Natural killer cell treated with Interleukin-12 subunit alpha and Interleukin-12 subunit beta and Interleukin-15 and Interleukin-18, amount 100 ng/mL, for 72 hours (primary cell): ENCODE data around the gene HSF4. TPM values are rescaled to one million over a fixed set of nuclear protein-coding genes. Genes with fewer than 3 reads are reported as not detected.
A peak's percentile ranks its signal among the peaks of the same experiment; 100 is the strongest.
"Not testable (repeated sequence)": the region's sequence is repeated elsewhere in the genome, so short reads cannot be mapped to it uniquely, and the experiment has no call there.

ENCODE experiments used
- ATAC-seq, 2 donors: fragments of 150-1000 bp; cut with Tn5 transposase in 1 of 2; sonication (Bioruptor Pico), chemical (Tn5 transposase) in 1 of 2; 2 replicates each; pipeline ENCODE4 v1.10.0; 2021
- DNase-seq: peaks from one replicate; pipeline ENCODE4 v3.0.0; 2022; ENCODE audit warnings: low spot score
- H3K27ac Mint-ChIP-seq, 2 donors: 1 replicate in 1 of 2; 2 replicates in 1 of 2; pipeline ENCODE4 v1.8.0; 2022; ENCODE audit warnings: mixed read lengths in 2 of 2, mild to moderate bottlenecking in 1 of 2, moderate library complexity in 1 of 2
- H3K27me3 Mint-ChIP-seq, 2 donors: 1 replicate in 1 of 2; 2 replicates in 1 of 2; pipeline ENCODE4 v1.8.0; 2022; ENCODE audit warnings: mixed read lengths in 2 of 2
- H3K36me3 Mint-ChIP-seq: one replicate; pipeline ENCODE4 v1.8.0; 2022; ENCODE audit warnings: mixed read lengths
- H3K4me1 Mint-ChIP-seq, 2 donors: 1 replicate in 1 of 2; 2 replicates in 1 of 2; pipeline ENCODE4 v1.8.0; 2022; ENCODE audit warnings: low read depth in 2 of 2, mixed read lengths in 2 of 2, mild to moderate bottlenecking in 1 of 2
- H3K4me3 Mint-ChIP-seq: one replicate; pipeline ENCODE4 v1.8.0; 2022; ENCODE audit warnings: mixed read lengths
- H3K9me3 Mint-ChIP-seq: 2 replicates; pipeline ENCODE4 v1.8.0; 2022; ENCODE audit warnings: mixed read lengths
- total RNA-seq, 2 donors: library from RNA; stranded (reverse); gene quantifications; one replicate each; pipeline ENCODE4 v1.2.3, GENCODE V29; 2022

HSF4 gene
- 10 to 100 TPM; 17.2 to 19.4 TPM for total RNA-seq

- DNase-seq (no peak), ATAC-seq (no peak)
- Mint-ChIP-seq H3K4me3 (peak within 1 kb of the TSS; percentile 44), H3K36me3 (no peaks in the 10 kb centered on the region), H3K4me1 (peaks cover 5 to 24% of the 10 kb centered on the region in 2 donors), H3K9me3 (no peaks in the 10 kb centered on the region), H3K27me3 (peaks cover 16 to 18% of the 10 kb centered on the region in 2 donors), H3K27ac (no peak within 1 kb of the TSS)
Measured at GRCh38 chr16:67164599-67165061, at the start of gene HSF4. HSF4 (plus strand) TSS chr16:67164745; CDS start chr16:67164812, 67 bp downstream.

GRCh38 chr16:67114793-67115192 lies 49.8 kb upstream of the HSF4 start:
- H3K4me1 Mint-ChIP-seq: peaks cover 23 to 30% of the 10 kb centered on the region in 2 donors
- no peaks in the 10 kb centered on the region for H3K27me3 Mint-ChIP-seq
- no peaks in the 10 kb centered on the region for H3K9me3 Mint-ChIP-seq
- H3K36me3 Mint-ChIP-seq: no peaks in the 10 kb centered on the region
- DNase-seq (no peak), ATAC-seq (no peak)
- H3K27ac Mint-ChIP-seq: no peak overlapping the region
- H3K4me3 Mint-ChIP-seq: no peak overlapping the region

GRCh38 chr16:67115639-67116038 lies 48.9 kb upstream of the HSF4 start:
- ATAC-seq (no peak), DNase-seq (no peak)
- H3K27me3 Mint-ChIP-seq: no peaks in the 10 kb centered on the region
- H3K9me3 Mint-ChIP-seq: no peaks in the 10 kb centered on the region
- H3K4me1 Mint-ChIP-seq: peaks cover 18 to 33% of the 10 kb centered on the region in 2 donors
- peaks cover 3% of the 10 kb centered on the region for H3K36me3 Mint-ChIP-seq
- H3K4me3 Mint-ChIP-seq: no peak overlapping the region
- H3K27ac Mint-ChIP-seq: no peak overlapping the region

- ATAC-seq (no peak), DNase-seq (no peak)
- H3K27me3 Mint-ChIP-seq: no peaks in the 10 kb centered on the region
- no peak overlapping the region for H3K4me3 Mint-ChIP-seq
- H3K9me3 Mint-ChIP-seq: no peaks in the 10 kb centered on the region
- peaks cover 11 to 24% of the 10 kb centered on the region in 2 donors for H3K4me1 Mint-ChIP-seq
- H3K27ac Mint-ChIP-seq: no peak overlapping the region
- peaks cover 5% of the 10 kb centered on the region for H3K36me3 Mint-ChIP-seq
Measured at GRCh38 chr16:67116388-67117311, 47.9 kb upstream of the HSF4 start.

GRCh38 chr16:67117716-67118115 lies 46.8 kb upstream of the HSF4 start:
- peaks cover 7 to 19% of the 10 kb centered on the region in 2 donors for H3K4me1 Mint-ChIP-seq
- H3K9me3 Mint-ChIP-seq: no peaks in the 10 kb centered on the region
- no peak overlapping the region for H3K27ac Mint-ChIP-seq
- no peak overlapping the region for H3K4me3 Mint-ChIP-seq
- ATAC-seq (no peak), DNase-seq (no peak)
- H3K36me3 Mint-ChIP-seq: peaks cover 5% of the 10 kb centered on the region
- H3K27me3 Mint-ChIP-seq: no peaks in the 10 kb centered on the region

GRCh38 chr16:67120025-67120424 lies 44.5 kb upstream of the HSF4 start:
- Mint-ChIP-seq H3K36me3 (peaks cover 13% of the 10 kb centered on the region), H3K9me3 (no peaks in the 10 kb centered on the region)
- ATAC-seq: no peak

GRCh38 chr16:67122799-67123198 lies 41.7 kb upstream of the HSF4 start:
- not testable (repeated sequence) for H3K4me3 Mint-ChIP-seq, H3K27ac Mint-ChIP-seq, H3K9me3 Mint-ChIP-seq, H3K27me3 Mint-ChIP-seq, ATAC-seq, DNase-seq
- H3K36me3 Mint-ChIP-seq: peaks cover 19% of the 10 kb centered on the region
- H3K4me1 Mint-ChIP-seq: peaks cover 5 to 13% of the 10 kb centered on the region in 2 donors

More at GRCh38 chr16:67120025-67120424, 44.5 kb upstream of the HSF4 start:
- Mint-ChIP-seq H3K27ac (no peak overlapping the region), H3K27me3 (no peaks in the 10 kb centered on the region), H3K4me1 (peaks cover 3 to 8% of the 10 kb centered on the region in 2 donors), H3K4me3 (no peak overlapping the region)
- DNase-seq: no peak

GRCh38 chr16:67128417-67128816 lies 36.1 kb upstream of the HSF4 start:
- no peak for ATAC-seq
- H3K36me3 Mint-ChIP-seq: peaks cover 18% of the 10 kb centered on the region

GRCh38 chr16:67128887-67129286 lies 35.7 kb upstream of the HSF4 start:
- ATAC-seq (no peak), DNase-seq (no peak)
- peaks cover 3 to 5% of the 10 kb centered on the region in 2 donors for H3K4me1 Mint-ChIP-seq
- H3K27ac Mint-ChIP-seq: no peak overlapping the region
- H3K9me3 Mint-ChIP-seq: no peaks in the 10 kb centered on the region
- H3K27me3 Mint-ChIP-seq: no peaks in the 10 kb centered on the region
- peaks cover 14% of the 10 kb centered on the region for H3K36me3 Mint-ChIP-seq
- no peak overlapping the region for H3K4me3 Mint-ChIP-seq

More at GRCh38 chr16:67128417-67128816, 36.1 kb upstream of the HSF4 start:
- no peak overlapping the region for H3K4me3 Mint-ChIP-seq
- H3K27ac Mint-ChIP-seq: no peak overlapping the region
- no peaks in the 10 kb centered on the region for H3K27me3 Mint-ChIP-seq
- no peaks in the 10 kb centered on the region for H3K9me3 Mint-ChIP-seq
- no peak for DNase-seq
- H3K4me1 Mint-ChIP-seq: peaks cover 5% of the 10 kb centered on the region in 2 donors

GRCh38 chr16:67129422-67129821 lies 35.1 kb upstream of the HSF4 start:
- no peaks in the 10 kb centered on the region for H3K27me3 Mint-ChIP-seq
- H3K4me3 Mint-ChIP-seq: no peak overlapping the region
- H3K4me1 Mint-ChIP-seq: peaks cover 3 to 5% of the 10 kb centered on the region in 2 donors
- DNase-seq (no peak), ATAC-seq (no peak)
- peaks cover 12% of the 10 kb centered on the region for H3K36me3 Mint-ChIP-seq
- no peak overlapping the region for H3K27ac Mint-ChIP-seq
- no peaks in the 10 kb centered on the region for H3K9me3 Mint-ChIP-seq

- no peak overlapping the region for H3K27ac Mint-ChIP-seq
- no peaks in the 10 kb centered on the region for H3K4me1 Mint-ChIP-seq
- no peaks in the 10 kb centered on the region for H3K27me3 Mint-ChIP-seq
- no peaks in the 10 kb centered on the region for H3K9me3 Mint-ChIP-seq
- no peak for ATAC-seq
- peaks cover 15% of the 10 kb centered on the region for H3K36me3 Mint-ChIP-seq
- no peak for DNase-seq
- no peak overlapping the region for H3K4me3 Mint-ChIP-seq
Measured at GRCh38 chr16:67137605-67138004, 26.9 kb upstream of the HSF4 start.

GRCh38 chr16:67141391-67141790 lies 23.2 kb upstream of the HSF4 start:
- ATAC-seq: no peak
- no peak overlapping the region for H3K27ac Mint-ChIP-seq
- no peaks in the 10 kb centered on the region for H3K9me3 Mint-ChIP-seq
- no peaks in the 10 kb centered on the region for H3K27me3 Mint-ChIP-seq
- H3K4me3 Mint-ChIP-seq: no peak overlapping the region
- no peaks in the 10 kb centered on the region for H3K4me1 Mint-ChIP-seq
- DNase-seq: no peak
- peaks cover 17% of the 10 kb centered on the region for H3K36me3 Mint-ChIP-seq

- H3K27ac Mint-ChIP-seq: no peak overlapping the region
- no peaks in the 10 kb centered on the region for H3K27me3 Mint-ChIP-seq
- no peak for ATAC-seq
- H3K4me3 Mint-ChIP-seq: no peak overlapping the region
- no peak for DNase-seq
- H3K36me3 Mint-ChIP-seq: peaks cover 17% of the 10 kb centered on the region
- H3K9me3 Mint-ChIP-seq: no peaks in the 10 kb centered on the region
- no peaks in the 10 kb centered on the region for H3K4me1 Mint-ChIP-seq
Measured at GRCh38 chr16:67142342-67142741, 22.2 kb upstream of the HSF4 start.

GRCh38 chr16:67144943-67145342 lies 19.6 kb upstream of the HSF4 start:
- peaks cover 23% of the 10 kb centered on the region for H3K36me3 Mint-ChIP-seq
- no peak overlapping the region for H3K27ac Mint-ChIP-seq
- ATAC-seq: no peak
- H3K9me3 Mint-ChIP-seq: no peaks in the 10 kb centered on the region
- H3K4me3 Mint-ChIP-seq: no peak overlapping the region
- no peaks in the 10 kb centered on the region for H3K27me3 Mint-ChIP-seq
- DNase-seq: no peak
- peaks cover 0 to 2% of the 10 kb centered on the region in 2 donors for H3K4me1 Mint-ChIP-seq
